Vagina (tissue), 2 donors: ENCODE results near the gene C1orf105. TPM values are rescaled to one million over a fixed set of nuclear protein-coding genes. Genes with fewer than 3 reads are reported as not detected.

Source experiments
- DNase-seq, 2 donors: peaks; one replicate each; pipeline ENCODE4 v3.0.0-alpha.2; 2017; ENCODE audit errors: extremely low spot score in 2 of 2
- H3K27ac ChIP-seq: fragments of 200-600 bp; sonication (generic); one replicate; pipeline ENCODE4 v1.5.1; 2019
- H3K27me3 ChIP-seq: fragments of 200-600 bp; sonication (generic); one replicate; pipeline ENCODE4 v1.5.1; 2019
- H3K36me3 ChIP-seq, 2 donors: fragments of 200-600 bp; sonication (generic); one replicate each; pipeline ENCODE4 v1.5.1; 2017 to 2019
- H3K4me1 ChIP-seq: fragments of 200-600 bp; sonication (generic); one replicate; pipeline ENCODE4 v1.5.1; 2019
- H3K4me3 ChIP-seq, 2 donors: fragments of 200-600 bp; sonication (generic); 1 replicate in 1 of 2; 2 replicates in 1 of 2; pipeline ENCODE4 v1.5.1; 2016 to 2019
- H3K9me3 ChIP-seq: fragments of 200-600 bp; sonication (generic); one replicate; pipeline ENCODE4 v1.5.1; 2019
- POLR2A ChIP-seq, 2 donors: fragments of 450-650 bp; IDR thresholded peaks; one replicate each; pipeline ENCODE4 v1.6.1; 2017; ENCODE audit warnings: antibody characterized with exemption in 2 of 2, mild to moderate bottlenecking in 2 of 2, moderate library complexity in 2 of 2
- POLR2AphosphoS5 ChIP-seq, 2 donors: sonication (generic); formaldehyde crosslinking; IDR thresholded peaks; one replicate each; pipeline ENCODE4 v1.9.0; 2017; ENCODE audit warnings: antibody characterized with exemption in 2 of 2, mild to moderate bottlenecking in 2 of 2, low read depth in 1 of 2; ENCODE audit not compliant: insufficient read depth in 1 of 2
- intact Hi-C: fragments of 100-400 bp; cut with DNase I; formaldehyde crosslinking; loops from one replicate; pipeline ENCODE4 v1.15.1; 2023
- total RNA-seq: library from RNA; depleted of rRNA; stranded (reverse); fragments of >200 nt; gene quantifications from one replicate; pipeline ENCODE4 v1.2.3, GENCODE V29; 2016
- TF ChIP-seq, protein P1 (sequence below), 3 experiments: fragments of 450-650 bp in 2 of 3; fragments of 200-600 bp in 1 of 3; sonication (generic) in 1 of 3; IDR thresholded peaks; one replicate each; pipeline ENCODE4 v1.5.1; 2017 to 2019; ENCODE audit warnings: antibody characterized with exemption in 3 of 3, mild to moderate bottlenecking in 2 of 3, moderate library complexity in 2 of 3

C1orf105 gene
- total RNA-seq, 1 donor from 2014 or later = not detected

DNA sequence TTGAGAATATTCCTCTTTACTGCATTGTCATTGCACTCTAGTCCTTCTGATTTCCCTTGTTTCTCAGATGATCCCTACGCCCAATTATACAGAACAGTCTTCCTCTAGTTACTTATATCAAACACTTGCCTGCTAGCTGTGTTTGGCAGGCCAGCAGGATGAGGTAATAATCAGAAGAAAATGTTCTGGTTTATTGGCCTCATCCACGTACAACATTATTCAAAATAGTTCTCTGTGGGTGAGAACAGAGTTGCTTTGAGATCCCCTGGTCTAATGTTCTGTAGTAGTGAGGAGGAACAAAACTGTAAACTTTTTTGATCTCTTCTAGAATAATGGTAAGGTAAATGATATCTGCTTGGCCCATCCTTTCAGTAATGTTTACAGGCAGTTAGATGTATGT lies 22.3 kb upstream of the C1orf105 start:
- Histone ChIP-seq H3K4me3 (no peak overlapping the region), H3K27ac (peak overlapping the region; percentile 74), H3K36me3 (no peaks in the 10 kb centered on the region), H3K27me3 (no peaks in the 10 kb centered on the region), H3K4me1 (peaks cover 40% of the 10 kb centered on the region), H3K9me3 (no peaks in the 10 kb centered on the region)
- TF ChIP-seq POLR2A (IDR thresholded peaks at IDR 0.05) (no peak), POLR2AphosphoS5 (IDR thresholded peaks at IDR 0.05; ENCODE audit: insufficient read depth in 1 of 2, low read depth in 1 of 2) (no peak)
- TF ChIP-seq, protein P1, sequence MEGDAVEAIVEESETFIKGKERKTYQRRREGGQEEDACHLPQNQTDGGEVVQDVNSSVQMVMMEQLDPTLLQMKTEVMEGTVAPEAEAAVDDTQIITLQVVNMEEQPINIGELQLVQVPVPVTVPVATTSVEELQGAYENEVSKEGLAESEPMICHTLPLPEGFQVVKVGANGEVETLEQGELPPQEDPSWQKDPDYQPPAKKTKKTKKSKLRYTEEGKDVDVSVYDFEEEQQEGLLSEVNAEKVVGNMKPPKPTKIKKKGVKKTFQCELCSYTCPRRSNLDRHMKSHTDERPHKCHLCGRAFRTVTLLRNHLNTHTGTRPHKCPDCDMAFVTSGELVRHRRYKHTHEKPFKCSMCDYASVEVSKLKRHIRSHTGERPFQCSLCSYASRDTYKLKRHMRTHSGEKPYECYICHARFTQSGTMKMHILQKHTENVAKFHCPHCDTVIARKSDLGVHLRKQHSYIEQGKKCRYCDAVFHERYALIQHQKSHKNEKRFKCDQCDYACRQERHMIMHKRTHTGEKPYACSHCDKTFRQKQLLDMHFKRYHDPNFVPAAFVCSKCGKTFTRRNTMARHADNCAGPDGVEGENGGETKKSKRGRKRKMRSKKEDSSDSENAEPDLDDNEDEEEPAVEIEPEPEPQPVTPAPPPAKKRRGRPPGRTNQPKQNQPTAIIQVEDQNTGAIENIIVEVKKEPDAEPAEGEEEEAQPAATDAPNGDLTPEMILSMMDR (IDR thresholded peaks at IDR 0.05) = no peak
- intact Hi-C loops = loop anchor here (10.0 kb wide), 1 partner anchor 253 kb away; no protein-coding TSS in a partner anchor
- DNase-seq = no peak

DNA sequence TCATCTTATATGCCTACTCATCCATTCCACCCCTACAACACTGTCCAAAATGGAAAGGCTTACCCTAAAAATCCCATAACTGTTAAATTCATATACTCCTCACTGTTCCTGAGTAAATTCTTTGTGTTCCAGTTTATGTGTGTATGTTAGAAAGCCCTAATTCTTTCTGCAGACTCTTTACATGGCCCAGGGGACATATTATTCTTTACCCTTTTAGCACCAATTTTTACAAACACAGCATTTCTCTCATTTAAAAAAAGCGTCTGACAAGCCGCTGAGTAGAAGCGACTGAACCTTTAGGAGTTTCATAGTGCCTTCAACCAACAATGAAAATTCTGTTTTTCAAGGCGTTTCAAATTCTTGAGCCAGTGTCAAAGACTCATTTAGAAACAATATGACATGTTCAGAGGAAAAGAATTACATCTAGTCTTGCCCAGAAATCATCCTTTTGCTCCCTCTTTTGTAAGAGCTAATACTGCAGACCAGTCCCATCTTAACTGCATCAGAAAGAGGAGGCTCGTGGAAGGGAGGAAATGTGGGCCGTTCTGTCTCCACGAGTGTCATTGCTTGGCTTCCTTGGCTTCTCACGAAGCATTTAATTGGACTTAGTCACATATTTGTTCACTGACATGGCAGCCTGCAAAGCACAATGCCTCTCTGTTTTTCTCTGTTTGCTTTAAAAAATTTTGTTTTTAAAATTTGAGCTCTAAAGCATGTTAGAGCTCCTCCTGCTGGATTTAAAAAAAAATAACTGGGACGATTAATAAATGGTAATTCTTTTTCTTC lies 21.3 kb upstream of the C1orf105 start:
- DNase-seq = peak in 1 of 2 donors; percentile 93
- TF ChIP-seq POLR2A (IDR thresholded peaks at IDR 0.05) = no peak
- peak; percentile 10 to 59 for TF ChIP-seq POLR2AphosphoS5 (IDR thresholded peaks at IDR 0.05; ENCODE audit: insufficient read depth in 1 of 2, low read depth in 1 of 2)
- TF ChIP-seq, protein P1 (IDR thresholded peaks at IDR 0.05) = peak; percentile 32 to 67 (median 63)
- no peaks in the 10 kb centered on the region for H3K36me3 ChIP-seq
- no peaks in the 10 kb centered on the region for H3K9me3 ChIP-seq
- intact Hi-C loops = loop anchor here (10.0 kb wide), 1 partner anchor 254 kb away; no protein-coding TSS in a partner anchor
- no peak overlapping the region for H3K4me3 ChIP-seq
- peak overlapping the region; percentile 74 for H3K27ac ChIP-seq
- H3K27me3 ChIP-seq = no peaks in the 10 kb centered on the region
- peaks cover 40% of the 10 kb centered on the region for H3K4me1 ChIP-seq

DNA sequence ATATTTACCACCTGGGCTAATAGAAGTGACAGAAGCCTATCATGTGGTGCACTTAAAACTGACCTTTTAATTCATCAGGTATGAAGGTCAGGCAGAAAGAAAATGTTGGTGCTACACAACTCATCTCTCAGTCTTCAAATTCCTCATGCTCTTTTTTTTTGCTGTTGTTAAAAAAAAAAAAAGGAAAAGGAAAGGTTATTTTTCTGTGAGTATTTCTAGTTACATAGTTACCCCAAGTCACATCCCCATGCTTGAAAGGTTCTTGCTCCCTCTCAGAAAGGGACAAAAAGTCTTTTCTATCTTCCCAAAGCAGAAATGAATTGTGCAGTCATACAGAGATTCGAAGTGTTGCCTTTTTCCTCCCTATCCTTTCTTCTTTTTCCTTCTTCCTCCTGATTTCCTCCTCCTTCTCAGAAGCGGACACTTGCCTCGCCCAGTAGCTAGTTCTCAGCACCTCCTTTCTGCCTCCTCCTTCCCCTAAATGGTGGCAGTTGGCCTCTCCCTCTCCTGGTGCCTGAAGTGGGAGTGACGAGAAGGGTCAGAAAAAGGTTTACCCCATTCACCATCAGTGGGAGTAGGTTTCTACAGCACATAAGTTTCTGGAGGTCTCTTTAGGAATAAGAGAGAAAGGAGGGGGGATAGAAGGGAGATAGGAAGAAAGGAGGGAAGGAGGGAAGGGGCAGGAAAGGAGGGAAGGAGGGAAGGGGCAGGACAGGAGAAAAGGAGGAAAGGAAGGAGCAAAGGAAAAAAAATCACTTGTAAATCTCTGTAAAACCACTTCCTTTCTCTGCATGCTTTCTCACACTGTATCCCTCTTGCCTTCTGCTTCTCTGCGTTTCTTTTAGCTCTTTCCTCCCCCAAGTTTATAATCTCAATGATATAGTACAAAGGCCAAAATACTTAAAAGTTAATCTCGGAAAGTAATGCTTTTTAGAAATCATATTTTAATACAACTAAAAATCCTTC lies 20.4 kb upstream of the C1orf105 start:
- TF ChIP-seq, protein P1 (IDR thresholded peaks at IDR 0.05) = no peak
- TF ChIP-seq POLR2A (IDR thresholded peaks at IDR 0.05) (no peak), POLR2AphosphoS5 (IDR thresholded peaks at IDR 0.05; ENCODE audit: insufficient read depth in 1 of 2, low read depth in 1 of 2) (no peak)
- Histone ChIP-seq H3K27me3 (no peaks in the 10 kb centered on the region), H3K9me3 (no peaks in the 10 kb centered on the region), H3K27ac (peak overlapping the region; percentile 74), H3K4me3 (no peak overlapping the region), H3K4me1 (peaks cover 31% of the 10 kb centered on the region), H3K36me3 (no peaks in the 10 kb centered on the region)
- DNase-seq = no peak
- intact Hi-C loops = loop anchor here (10.0 kb wide), 1 partner anchor 255 kb away; no protein-coding TSS in a partner anchor

DNA sequence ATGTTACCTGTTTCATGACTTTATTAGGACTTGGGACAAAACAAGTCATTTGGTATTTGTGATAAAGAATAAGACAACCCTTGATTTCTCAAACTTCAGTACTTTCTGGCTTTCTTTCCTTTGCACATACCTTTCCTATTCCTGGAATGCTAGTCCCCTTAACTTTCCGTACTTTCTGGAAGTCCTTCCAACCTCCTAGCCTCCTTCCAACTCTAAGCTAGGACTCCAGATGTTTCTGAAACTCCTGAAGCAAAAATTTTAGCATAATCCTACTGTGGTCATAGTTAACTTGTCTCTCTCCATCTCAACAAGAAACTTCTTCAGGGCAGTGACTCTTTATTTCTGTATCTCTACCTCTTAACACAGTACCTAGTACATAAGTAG lies 19.8 kb upstream of the C1orf105 start:
- DNase-seq = no peak
- Histone ChIP-seq H3K4me1 (peaks cover 31% of the 10 kb centered on the region), H3K4me3 (no peak overlapping the region), H3K27ac (peak overlapping the region; percentile 74), H3K9me3 (no peaks in the 10 kb centered on the region), H3K27me3 (no peaks in the 10 kb centered on the region), H3K36me3 (no peaks in the 10 kb centered on the region)
- TF ChIP-seq, protein P1 (IDR thresholded peaks at IDR 0.05) = no peak
- TF ChIP-seq POLR2AphosphoS5 (IDR thresholded peaks at IDR 0.05; ENCODE audit: insufficient read depth in 1 of 2, low read depth in 1 of 2) (no peak), POLR2A (IDR thresholded peaks at IDR 0.05) (no peak)
- intact Hi-C loops = no loop called here
